Esophagus squamous epithelium (tissue), 4 donors: ENCODE data around the gene MRPS6.

Experiments used
- POLR2A ChIP-seq, 4 donors: fragments of 450-650 bp; IDR thresholded peaks; one replicate each; pipeline ENCODE4 v1.6.1; 2017; ENCODE audit warnings: antibody characterized with exemption in 4 of 4, mild to moderate bottlenecking in 4 of 4, moderate library complexity in 3 of 4
- TF ChIP-seq, protein P1 (sequence below), 6 experiments: fragments of 450-650 bp in 4 of 6; fragments of 200-600 bp in 2 of 6; sonication (generic) in 2 of 6; IDR thresholded peaks; one replicate each; pipeline ENCODE4 v1.5.1; 2016 to 2019; ENCODE audit warnings: antibody characterized with exemption in 6 of 6, mild to moderate bottlenecking in 4 of 6, moderate library complexity in 4 of 6

DNA sequence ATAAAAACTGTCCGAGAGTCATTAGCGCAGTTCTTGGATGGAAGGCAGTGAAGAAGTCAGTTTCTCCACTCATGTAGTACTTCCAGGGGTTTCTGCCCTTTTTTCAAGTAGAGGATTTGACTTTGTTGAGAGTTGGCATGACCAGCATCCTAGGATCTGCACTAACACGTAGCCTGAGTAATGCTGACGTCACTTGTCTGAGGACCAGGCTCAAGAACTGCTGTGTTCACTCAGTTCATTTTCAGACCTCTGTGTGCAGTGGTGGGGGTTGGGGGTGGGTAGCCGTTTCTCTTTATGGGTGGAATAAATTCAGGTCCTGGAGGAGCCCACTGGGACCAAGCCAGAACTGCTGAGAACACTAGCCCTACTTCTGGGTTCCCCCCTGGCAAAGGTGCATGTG, 53.3 kb downstream of the MRPS6 start:
- TF ChIP-seq POLR2A (IDR thresholded peaks at IDR 0.05): no peak
- TF ChIP-seq, protein P1, sequence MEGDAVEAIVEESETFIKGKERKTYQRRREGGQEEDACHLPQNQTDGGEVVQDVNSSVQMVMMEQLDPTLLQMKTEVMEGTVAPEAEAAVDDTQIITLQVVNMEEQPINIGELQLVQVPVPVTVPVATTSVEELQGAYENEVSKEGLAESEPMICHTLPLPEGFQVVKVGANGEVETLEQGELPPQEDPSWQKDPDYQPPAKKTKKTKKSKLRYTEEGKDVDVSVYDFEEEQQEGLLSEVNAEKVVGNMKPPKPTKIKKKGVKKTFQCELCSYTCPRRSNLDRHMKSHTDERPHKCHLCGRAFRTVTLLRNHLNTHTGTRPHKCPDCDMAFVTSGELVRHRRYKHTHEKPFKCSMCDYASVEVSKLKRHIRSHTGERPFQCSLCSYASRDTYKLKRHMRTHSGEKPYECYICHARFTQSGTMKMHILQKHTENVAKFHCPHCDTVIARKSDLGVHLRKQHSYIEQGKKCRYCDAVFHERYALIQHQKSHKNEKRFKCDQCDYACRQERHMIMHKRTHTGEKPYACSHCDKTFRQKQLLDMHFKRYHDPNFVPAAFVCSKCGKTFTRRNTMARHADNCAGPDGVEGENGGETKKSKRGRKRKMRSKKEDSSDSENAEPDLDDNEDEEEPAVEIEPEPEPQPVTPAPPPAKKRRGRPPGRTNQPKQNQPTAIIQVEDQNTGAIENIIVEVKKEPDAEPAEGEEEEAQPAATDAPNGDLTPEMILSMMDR (IDR thresholded peaks at IDR 0.05): no peak
